Stimulated activated CD8-positive, alpha-beta memory T cell treated with anti-CD3 and anti-CD28 coated beads, Interleukin-2, amount 100 ng/mL, for 48 hours (primary cell): Measurements from ENCODE around the gene SOS2.

Experiments used
- DNase-seq, 2 donors: peaks; one replicate each; pipeline ENCODE4 v3.0.0-alpha.2; 2020; ENCODE audit warnings: low read depth in 2 of 2

SOS2 gene

DNA sequence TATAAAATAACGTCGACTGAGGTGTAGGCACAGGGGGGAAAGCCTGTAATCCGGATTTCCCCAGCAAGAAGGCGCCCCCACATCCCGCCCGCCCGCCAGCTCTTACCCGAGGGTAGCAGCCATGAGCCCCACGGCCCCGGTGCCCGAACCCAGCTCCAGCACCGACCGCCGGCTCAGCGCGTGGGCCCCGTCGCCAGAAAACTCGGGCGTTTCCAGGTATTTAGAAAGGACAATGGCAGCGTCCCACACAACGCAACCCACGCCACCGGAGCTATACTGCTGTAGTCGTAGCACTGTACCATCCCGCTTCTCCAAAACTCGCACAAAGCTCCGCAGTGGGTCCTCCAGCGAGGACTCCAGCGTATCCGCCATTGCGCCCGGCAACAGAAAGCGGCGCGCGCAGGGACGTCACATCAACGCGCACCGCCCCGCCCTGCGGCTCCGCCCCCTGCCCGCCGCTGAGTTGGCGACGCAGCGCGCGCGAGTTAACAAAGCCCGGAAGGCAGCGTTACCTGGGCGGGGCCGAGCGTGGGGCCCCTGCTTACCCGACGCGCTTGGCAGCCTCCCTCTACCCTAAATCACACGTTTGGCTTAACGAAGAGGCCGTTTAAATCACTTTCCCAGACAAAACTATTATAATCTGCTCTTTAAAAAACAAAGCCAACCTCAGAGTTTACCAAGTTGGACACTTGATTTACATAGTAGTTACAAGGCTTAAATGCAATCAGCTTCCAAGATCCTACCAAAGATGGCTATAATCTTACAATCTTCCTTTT lies 115.0 kb downstream of the SOS2 start, which contains the start of gene VCPKMT:
Gene VCPKMT, minus strand, starts transcription at position 392 of the 776 bp plus-strand sequence. Its CDS starts 20 bp downstream, at position 372.
- DNase-seq, result peak; percentile 95 to 97

DNA sequence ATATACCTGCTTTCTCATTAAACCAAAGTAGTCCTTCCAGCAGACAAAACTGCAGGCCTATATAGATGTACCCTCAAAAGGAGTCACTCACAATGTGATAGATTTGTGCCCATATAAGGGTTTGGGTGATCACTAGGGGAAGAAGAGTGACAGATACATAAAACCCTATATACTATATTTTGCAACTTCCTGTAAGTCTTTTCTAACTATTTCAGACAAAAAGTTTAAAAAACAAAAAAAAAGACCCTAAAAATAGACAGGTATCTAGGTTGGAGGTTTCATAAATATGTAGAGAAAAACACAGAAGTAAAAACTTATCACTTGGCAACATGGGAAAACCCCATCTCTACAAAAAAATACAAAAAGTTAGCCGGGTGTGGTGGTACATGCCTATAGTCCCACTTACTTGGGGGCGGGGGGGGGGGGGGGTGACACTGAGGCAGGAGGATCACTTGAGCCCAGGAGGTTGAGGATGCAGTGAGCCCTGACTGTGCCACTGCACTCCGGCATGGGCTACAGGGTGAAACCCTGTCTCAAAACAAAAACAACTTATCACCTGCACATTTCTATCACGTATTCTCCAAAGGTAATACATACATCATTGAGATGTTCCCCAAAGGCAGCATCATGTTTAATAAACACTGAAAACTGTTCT lies 117.9 kb downstream of the SOS2 start:
- DNase-seq, result no peak

DNA sequence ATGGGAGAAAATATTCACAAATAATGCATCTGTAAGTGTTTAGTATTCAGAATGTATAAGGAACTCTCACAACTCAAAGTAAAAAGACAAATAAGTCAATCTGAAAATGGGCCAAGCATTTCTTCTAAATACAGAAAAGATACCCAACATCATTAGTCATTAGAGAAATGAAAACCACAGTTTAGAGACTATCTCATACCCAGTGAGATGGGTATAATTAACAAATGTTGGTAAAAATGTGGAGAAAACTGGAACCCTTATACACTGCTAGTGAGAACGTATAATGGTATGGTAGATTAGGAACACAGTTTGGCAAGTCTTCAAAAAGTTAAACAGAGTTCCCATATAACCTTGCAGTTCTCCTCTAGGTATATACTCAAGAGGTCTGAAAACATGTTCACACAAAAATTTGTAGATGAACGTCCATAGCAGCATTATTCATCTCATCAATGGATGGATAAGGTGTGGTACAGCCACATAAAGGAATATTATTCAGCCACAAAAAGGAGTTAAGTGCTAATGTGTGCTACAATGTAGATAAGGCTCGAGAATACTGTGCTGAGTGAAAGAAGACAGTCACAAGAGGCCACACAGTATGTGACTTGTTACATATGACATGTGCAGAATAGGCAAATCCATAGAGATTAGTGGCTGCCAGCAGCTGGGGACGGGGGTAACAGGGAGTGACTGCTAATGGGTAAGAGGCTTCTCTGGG lies 120.9 kb downstream of the SOS2 start:
- no peak for DNase-seq

DNA sequence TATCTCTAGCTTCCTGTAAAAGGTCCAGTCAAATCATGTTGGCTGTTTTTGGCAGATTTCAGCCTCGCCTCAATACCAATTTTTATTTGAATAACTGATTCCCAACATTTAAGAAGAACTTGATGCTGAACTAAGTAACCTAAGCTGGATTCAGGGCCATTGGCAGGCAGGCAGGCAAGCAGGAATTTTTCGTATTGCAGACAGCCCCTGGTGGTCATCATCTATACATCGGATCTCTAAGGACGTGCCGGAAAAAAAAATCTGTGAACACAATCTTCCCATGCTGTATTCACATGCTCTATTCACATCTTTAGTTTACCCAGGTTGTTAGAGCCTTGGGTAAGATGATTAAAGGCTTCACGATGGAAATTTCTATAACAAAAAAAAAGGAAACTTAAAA lies 122.0 kb downstream of the SOS2 start:
- DNase-seq, result no peak

DNA sequence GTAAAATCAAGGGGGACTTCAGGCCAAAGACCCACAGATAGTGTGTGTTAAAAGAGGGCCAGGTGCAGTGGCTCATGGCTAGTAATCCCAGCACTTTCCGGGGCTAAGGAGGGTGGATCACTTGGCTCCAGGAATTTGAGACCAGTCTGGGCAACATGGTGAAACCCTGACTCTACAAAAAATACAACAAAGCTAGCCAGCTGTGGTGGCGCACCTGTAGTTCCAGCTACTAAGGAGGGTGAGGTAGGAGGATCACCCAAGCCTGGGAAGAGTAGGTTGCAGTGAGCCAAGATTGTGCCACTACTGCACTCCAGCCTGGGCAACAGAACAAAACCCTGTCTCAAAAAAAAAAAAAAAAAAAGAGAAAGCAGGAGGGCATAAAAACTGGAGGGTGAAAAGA lies 123.5 kb downstream of the SOS2 start:
- no peak for DNase-seq

DNA sequence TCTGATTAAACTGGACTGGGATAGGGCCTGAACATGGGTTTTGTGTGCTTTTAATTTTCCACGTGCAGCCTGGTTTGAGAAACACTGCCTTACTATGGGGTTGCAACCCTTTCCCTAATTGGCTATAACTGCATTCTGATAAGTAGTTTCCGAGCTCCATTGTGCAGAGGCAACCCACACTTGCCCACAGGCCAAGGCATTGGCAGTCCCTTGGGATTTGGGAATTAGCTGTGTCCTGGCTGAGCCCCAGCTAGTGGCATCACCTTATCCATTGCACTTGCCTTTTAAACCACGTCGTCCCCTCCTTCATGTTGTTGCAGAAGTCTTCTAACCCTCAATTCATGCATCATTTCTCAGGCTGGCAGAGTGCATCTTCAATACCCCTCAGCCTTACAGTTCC lies 125.2 kb downstream of the SOS2 start:
- DNase-seq, result no peak

DNA sequence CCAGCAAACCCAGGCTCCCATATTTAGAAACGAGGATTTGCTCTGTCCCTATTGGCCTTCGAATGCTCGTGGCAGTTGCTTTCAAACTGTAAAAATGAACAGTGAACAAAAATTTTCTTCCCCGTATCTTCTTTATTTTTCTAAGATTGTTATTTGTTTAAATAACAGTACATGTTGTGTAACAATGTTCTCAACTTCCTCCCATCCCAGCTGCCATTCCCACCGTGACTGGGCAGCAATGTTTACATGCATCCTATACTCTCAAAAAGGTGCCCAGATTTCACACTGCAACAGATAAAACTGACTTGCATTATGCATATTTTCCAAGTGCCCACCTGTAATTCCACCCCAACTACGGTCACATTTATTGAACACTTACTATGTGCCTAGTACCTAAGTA lies 127.8 kb downstream of the SOS2 start:
- DNase-seq, result no peak

DNA sequence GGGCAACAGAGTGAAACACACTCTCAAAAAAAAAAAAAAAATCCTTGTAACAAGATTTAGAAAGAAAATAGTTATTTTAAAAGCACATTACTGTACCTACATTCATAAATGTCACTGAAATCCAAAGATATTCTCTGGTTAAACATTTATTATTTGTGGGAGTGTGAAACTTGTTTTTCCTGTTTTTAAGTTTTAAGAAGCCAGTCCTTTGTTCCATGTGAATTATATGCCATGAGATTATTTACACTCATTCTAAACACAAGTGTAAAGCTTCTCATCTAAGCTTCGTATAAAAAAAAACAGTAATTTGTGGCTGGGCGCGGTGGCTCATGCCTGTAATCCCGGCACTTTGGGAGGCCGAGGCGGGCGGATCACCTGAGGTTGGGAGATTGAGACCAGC lies 130.0 kb downstream of the SOS2 start:
- DNase-seq, result no peak

DNA sequence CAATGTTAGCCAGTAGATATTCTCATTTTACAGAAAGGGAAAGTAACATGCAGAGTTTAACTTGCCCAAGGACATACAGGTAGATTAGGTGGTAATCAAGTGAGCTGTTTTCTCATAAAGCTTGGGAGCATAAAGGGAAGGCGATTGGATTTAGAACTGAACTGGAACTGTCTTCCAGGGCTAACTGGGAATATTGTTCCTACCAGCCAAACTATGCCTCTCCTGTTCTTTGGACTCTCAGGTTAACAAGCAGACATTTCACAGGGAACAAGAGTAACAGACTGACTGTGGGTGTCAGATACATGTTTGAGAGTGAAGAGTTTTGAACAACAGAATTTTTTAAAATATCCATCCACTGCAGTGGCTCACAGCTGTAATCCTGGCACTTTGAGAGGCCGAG lies 130.6 kb downstream of the SOS2 start:
- no peak for DNase-seq

DNA sequence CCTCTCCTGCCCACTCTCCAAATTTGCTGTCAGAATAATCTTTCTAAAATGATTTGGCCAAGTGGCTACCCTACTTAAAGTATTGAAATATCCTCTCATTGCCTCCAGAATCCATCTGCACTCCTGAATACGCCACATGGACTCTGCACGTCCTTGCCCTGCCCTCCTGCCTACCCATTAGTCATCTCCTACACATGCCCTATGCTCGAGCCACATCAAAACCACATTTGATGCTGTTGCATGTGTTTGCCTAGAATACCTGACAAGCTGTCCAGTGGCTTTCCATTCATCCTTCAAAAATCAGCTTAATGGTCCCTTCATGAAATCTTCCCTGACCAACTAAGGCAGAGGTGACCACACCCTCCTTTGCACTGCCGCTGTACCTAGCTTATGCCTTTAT lies 132.0 kb downstream of the SOS2 start:
- no peak for DNase-seq

DNA sequence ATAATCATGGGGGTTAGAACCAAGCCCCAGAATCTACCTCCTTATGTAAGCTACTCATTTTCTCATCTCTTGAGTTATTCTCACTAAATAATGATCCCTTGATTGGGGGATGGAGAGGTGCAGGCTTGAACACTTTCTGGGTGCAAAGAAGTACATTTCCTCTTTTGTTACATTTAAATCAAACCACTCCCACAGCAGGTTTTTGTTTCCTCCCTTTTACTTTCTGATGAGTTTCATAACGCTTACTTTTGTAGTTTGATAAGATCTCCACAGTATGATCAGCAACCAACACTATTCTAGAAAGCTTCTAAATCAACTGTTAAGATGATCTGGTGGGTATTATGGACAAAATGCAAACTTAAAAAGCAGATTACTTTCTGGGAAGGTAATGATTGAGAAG lies 135.5 kb downstream of the SOS2 start:
- DNase-seq, result no peak

DNA sequence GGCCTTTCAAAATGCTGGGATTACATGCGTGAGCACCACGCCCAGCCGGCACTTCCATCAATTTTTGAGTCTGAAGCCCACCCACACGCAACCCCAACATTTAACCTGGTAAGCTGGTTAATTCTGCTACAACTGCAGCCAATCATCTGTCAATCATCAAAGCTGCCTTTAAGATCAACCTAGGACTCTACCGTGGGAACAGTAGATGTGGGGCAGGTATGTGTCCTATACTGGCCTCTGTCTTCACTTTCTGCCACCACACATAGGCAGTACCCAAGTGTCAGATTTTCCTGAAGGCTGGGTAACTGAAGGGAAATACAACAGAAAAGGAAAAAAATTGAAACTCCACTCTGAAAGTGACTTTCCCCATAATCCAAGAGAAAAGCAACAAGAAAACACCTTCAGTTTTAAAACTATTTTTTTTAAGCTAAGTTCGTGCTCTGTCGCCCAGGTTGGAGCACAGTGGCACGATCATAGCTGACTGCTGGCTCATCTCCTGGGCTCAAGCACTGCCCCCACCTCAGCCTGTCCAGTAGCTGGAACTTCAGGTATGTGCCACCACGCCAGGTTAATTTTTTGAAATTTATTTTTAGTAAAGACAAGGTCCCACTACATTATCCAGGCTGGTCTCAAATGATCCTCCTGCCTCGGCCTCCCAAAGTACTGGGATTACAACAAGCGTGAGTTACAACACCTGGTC lies 137.2 kb downstream of the SOS2 start:
- no peak for DNase-seq

DNA sequence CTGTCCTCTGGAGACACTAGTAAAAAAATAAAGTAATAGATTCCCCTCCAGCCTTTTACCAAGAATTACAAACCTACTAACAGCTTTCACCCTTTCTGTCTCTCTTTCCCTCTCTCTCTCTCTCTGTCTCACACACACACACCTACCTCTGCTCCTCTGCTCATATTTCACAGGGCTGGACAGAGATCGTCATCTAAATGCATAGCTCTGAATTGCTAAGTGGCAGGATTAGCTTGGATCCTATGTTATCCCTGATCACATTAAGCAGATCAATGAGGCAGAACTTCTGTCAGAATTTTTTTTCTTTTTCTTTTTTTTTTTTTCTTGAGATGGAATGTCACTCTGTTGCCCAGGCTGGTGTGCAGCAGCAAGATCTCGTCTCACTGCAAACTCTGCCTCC lies 137.9 kb downstream of the SOS2 start:
- no peak for DNase-seq

DNA sequence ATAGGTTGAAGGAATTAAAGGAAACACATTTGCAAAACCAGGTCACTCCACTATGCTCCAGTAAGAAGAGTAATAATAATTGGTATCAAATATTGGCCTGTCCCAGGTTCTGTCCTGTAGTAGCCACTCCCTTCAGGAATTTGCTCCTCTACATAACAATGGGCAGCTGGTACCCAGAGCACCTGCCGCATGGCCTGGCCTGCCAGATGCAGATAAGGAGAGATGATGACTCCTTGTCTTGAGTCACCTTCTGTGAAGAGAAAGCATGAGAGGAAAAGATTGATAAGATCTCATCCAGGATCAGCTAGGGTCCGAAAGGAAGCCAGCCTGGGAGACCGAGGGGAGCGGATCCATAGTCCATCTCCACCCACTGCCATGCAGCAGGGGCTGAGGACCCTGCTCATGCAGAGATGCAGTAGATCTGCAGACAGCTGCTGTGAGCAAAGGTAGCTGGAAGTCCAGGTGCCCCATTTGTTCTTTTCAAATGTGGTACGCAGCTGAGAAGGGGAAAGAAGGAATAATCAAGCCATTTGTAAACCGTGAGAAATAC lies 139.3 kb downstream of the SOS2 start:
- DNase-seq, result no peak

DNA sequence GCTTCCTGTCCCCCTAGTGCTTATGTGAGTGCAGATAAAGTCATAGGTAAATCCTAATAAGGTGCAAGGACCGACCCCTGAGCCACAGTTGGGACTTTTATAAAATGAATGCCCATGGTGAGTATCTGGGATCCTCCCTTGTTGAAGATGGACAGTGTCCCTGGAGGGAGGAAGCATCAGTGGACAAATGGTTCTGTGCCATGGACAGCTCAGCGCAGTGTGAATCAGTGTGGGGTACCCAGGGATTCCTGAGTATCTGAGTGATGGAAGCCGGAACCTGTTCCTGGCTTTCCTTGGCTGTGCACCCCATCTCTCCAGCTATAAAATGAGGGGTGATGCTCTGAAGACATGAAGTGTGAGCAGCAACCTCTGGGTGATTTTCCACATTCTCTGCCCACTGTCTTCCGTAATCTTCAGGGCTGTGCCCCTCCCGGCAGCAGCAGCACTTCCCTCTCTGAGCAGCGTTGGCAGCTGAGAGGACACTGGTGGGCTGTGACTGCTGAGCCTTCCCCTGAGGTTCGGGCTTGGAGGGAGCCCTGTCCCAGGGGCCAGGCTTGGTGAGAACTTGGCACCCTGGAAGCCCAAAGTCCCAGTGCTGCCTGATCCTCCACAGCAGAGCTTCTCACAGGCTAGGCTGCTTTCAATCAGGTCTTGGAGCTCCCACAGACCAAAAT lies 140.0 kb downstream of the SOS2 start:
- DNase-seq, result no peak

DNA sequence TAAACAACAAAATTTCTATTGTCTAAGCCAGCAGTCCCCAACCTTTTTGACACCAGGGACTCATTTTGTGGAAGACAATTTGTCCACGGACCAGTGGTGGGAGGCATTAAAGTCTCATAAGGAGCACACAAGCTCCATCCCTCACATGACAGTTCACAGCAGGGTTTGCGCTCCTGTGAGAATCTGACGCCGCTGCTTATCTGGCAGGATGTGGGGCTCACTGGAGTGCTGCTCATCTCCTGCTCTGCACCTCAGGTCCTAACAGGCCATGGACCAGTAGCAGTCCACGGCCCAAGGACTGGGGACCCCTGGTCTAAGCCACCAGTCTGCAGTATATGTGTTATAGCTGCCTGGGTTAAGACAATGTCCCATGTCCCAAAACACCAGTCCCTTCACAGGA lies 142.2 kb downstream of the SOS2 start:
- DNase-seq, result no peak

DNA sequence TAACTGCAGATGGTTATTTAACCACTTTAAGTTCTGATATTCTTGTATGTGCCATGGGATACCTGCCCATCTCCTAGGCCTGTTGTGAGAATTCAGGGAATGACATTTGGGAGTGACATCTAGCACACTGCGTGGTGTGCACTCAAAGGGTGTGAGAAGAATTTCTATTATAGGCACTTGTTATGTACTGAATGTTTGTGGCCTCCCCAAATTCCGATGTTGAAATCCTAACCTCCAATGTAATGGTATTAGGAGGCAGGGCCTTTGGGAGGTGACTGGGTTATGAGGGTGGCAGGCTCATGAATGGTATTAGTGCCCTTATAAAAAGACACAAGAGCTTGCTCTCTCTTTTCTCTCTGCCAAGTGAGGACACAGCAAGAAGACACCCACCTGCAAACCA lies 142.6 kb downstream of the SOS2 start:
- no peak for DNase-seq

DNA sequence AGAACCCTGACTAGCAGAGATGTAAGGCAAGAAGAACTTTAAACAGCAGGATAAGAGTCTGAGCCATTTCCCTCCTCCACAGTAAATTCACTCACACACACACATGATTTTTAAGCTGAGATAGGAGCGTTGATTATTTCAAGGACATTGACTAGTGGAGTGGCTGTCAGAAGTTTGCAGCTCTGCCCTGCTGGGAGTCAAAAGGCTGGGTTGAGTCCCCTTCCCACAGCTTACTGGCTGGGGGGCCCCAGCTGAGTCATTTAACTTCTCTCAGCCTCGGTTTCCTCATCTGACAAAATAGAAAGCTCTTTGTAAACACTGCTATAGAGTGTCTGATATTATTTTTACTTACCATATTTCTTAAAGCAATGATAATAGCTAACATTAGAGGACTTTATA lies 143.3 kb downstream of the SOS2 start:
- no peak for DNase-seq

DNA sequence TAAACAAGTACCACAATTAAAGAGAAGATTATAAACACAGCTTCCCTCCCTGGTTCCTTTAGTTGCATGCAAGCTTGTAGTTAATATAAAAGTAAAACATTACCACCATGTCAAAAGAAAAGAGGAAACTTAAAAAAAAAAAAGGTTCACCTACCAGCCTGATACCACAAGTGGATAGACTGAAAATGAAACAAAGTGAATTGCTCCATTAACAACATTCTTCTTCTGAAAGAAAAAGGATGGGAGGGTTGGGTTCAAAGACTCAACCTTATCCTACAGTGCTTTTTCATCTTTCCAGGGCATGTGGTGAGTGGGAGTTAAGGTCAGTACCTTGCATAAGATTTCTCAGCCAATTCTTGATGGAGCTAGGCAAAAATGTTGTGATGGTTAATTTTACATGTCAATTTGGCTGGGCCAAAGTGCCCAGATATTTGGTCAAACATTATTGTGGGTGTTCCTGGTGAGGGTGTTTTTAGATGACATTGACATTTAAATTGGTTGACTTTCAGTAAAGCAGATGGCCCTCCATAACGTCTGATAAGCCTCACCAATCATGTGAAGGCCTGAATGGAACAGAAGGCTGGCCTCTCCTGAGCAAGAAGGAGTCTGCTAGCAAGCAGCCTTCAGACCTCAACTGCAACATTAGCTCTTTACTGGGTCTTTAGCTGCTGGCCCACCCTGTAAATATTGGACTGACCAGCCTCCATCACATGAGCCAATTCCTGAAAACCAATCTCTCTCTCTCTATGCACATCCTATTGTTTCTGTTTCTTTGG lies 143.8 kb downstream of the SOS2 start:
- DNase-seq, result no peak

DNA sequence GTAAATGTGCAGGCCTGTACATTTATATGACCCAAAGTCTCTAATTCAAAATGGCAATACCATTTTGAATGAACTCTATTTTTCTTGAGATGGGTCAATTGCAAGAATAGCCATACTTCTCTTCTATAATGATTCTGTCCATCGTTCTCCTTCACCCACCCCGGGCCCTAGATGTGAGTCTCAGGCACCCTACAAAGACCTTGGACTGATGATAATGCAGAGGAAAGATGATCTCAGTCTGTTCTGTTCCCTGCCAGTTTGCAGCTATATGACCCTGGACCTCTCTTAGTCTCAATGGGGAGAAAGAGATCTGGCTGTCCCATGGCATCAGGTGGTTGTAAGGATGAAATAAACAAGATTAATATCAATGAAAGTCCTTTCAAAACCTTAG lies 145.1 kb downstream of the SOS2 start:
- no peak for DNase-seq
